H1 (cell line): Measurements from ENCODE around the gene OSCP1. TPM values are rescaled to one million over a fixed set of nuclear protein-coding genes. Genes with fewer than 3 reads are reported as not detected.

Experiments used
- ASH2L ChIP-seq: fragments of 200-600, 300-600 bp; sonication (generic); IDR thresholded peaks from one replicate; pipeline ENCODE4 v1.7.1; 2017; ENCODE audit warnings: low read length
- BRCA1 ChIP-seq: IDR thresholded peaks from 2 replicates; pipeline ENCODE4 v1.6.1; 2012; ENCODE audit warnings: low read depth, low read length, improper control_type of control experiment
- CTBP2 ChIP-seq: IDR thresholded peaks from 2 replicates; pipeline ENCODE4 v1.7.0; 2011; ENCODE audit warnings: borderline replicate concordance, mild to moderate bottlenecking, moderate library complexity, mixed read lengths, low read length; ENCODE audit not compliant: insufficient read depth, insufficient read length
- EP300 ChIP-seq, 2 experiments: IDR thresholded peaks; 1 replicate in 1 of 2; 2 replicates in 1 of 2; pipeline ENCODE4 v1.6.1; 2011 to 2012; ENCODE audit warnings: low read depth in 2 of 2, low read length in 2 of 2, mild to moderate bottlenecking in 2 of 2, borderline replicate concordance in 1 of 2, inconsistent platforms in 1 of 2, moderate library complexity in 1 of 2
- EZH2 ChIP-seq: fragments of 200-600 bp; sonication (generic); IDR thresholded peaks from 2 replicates; pipeline ENCODE4 v1.7.1; 2012; ENCODE audit warnings: low read depth, mild to moderate bottlenecking, moderate library complexity, low read length, inconsistent platforms; ENCODE audit not compliant: severe bottlenecking
- HDAC2 ChIP-seq, 2 experiments: fragments of 300-600 bp in 1 of 2; sonication (generic) in 1 of 2; IDR thresholded peaks; 2 replicates each; pipeline ENCODE4 v1.6.1; 2011 to 2012; ENCODE audit warnings: low read depth in 2 of 2, low read length in 2 of 2, mild to moderate bottlenecking in 2 of 2, moderate library complexity in 2 of 2, borderline replicate concordance in 1 of 2, inconsistent platforms in 1 of 2
- JUND ChIP-seq: IDR thresholded peaks from 2 replicates; pipeline ENCODE4 v1.6.1; 2011; ENCODE audit warnings: mild to moderate bottlenecking, improper control_type of control experiment, low read length
- NANOG ChIP-seq: IDR thresholded peaks from 2 replicates; pipeline ENCODE4 v1.6.1; 2011; ENCODE audit warnings: low read length, low read depth, mild to moderate bottlenecking, inconsistent platforms; ENCODE audit not compliant: insufficient read depth, poor library complexity, severe bottlenecking
- NRF1 ChIP-seq: IDR thresholded peaks from 2 replicates; pipeline ENCODE4 v1.6.1; 2011; ENCODE audit warnings: mild to moderate bottlenecking, low read depth, low read length, improper control_type of control experiment
- POLR2AphosphoS5 ChIP-seq: IDR thresholded peaks from 2 replicates; pipeline ENCODE4 v1.6.1; 2011; ENCODE audit warnings: low read depth, low read length
- RAD21 ChIP-seq, 2 experiments: IDR thresholded peaks in 1 of 2; conservative IDR thresholded peaks in 1 of 2; 2 replicates each; pipeline ENCODE4 v1.6.1; 2011; ENCODE audit warnings: low read depth in 2 of 2, low read length in 2 of 2, improper control_type of control experiment in 1 of 2, inconsistent platforms in 1 of 2, mild to moderate bottlenecking in 1 of 2, moderate library complexity in 1 of 2
- RNF2 ChIP-seq: fragments of 200-900, 300-1000 bp; sonication (generic); IDR thresholded peaks from 2 replicates; pipeline ENCODE4 v1.7.1; 2016; ENCODE audit warnings: borderline replicate concordance, low read depth, mild to moderate bottlenecking, antibody characterized with exemption, low read length; ENCODE audit not compliant: poor library complexity, severe bottlenecking; ENCODE audit errors: missing control alignments
- RXRA ChIP-seq: IDR thresholded peaks from 2 replicates; pipeline ENCODE4 v1.6.1; 2011; ENCODE audit warnings: low read depth, mild to moderate bottlenecking, low read length, moderate library complexity; ENCODE audit not compliant: insufficient read depth
- SP1 ChIP-seq: IDR thresholded peaks from 2 replicates; pipeline ENCODE4 v1.6.1; 2011; ENCODE audit warnings: low read depth, low read length
- SP2 ChIP-seq: IDR thresholded peaks from 2 replicates; pipeline ENCODE4 v1.6.1; 2012; ENCODE audit warnings: mild to moderate bottlenecking, low read length, inconsistent platforms
- TCF12 ChIP-seq: IDR thresholded peaks from 2 replicates; pipeline ENCODE4 v1.6.1; 2011; ENCODE audit warnings: low read depth, mild to moderate bottlenecking, low read length
- USF2 ChIP-seq: IDR thresholded peaks from 2 replicates; pipeline ENCODE4 v1.6.1; 2011; ENCODE audit warnings: low read length, improper control_type of control experiment
- polyA plus RNA-seq, 7 experiments: library from polyadenylated mRNA; depleted of rRNA in 3 of 7; stranded (reverse) in 5 of 7; unstranded in 2 of 7; fragments of >200 nt in 5 of 7; fragments of 200-250 nt in 2 of 7; gene quantifications; 1 replicate in 5 of 7; 2 replicates in 1 of 7; 4 replicates in 1 of 7; pipeline versions ENCODE4 v1.2.1 to v1.2.3, GENCODE V29; 2011 to 2013; ENCODE audit warnings: missing spikeins in 2 of 7, mixed read lengths in 2 of 7
- total RNA-seq: library from RNA; stranded (reverse); fragmentation: NEBNext Ultra II Directional; extraction: Animal tissue kit (Norgen Biotek cat#: 25700); gene quantifications from 2 replicates; pipeline ENCODE4 v1.2.1, GENCODE V29; 2021
- TF ChIP-seq, protein P1 (sequence below): IDR thresholded peaks from 2 replicates; pipeline ENCODE4 v1.6.1; 2012; ENCODE audit warnings: inconsistent platforms

OSCP1 gene
- total and polyA plus RNA-seq, 2 of the 8 experiments (the other 6 are each of a cell fraction or from before 2014, with no cell fraction given) = 1.8 to 3.3 TPM

- no peak for TF ChIP-seq NANOG
- TF ChIP-seq RXRA = no peak
- no peak; a peak in 1 of 4 replicates for TF ChIP-seq RAD21 (IDR thresholded peaks at IDR 0.05 in 1 of 2, conservative IDR thresholded peaks at IDR 0.05 in 1 of 2; ENCODE audit: low read depth in 2 of 2, low read length in 2 of 2)
- peak; percentile 85 for TF ChIP-seq USF2
- TF ChIP-seq, protein P1, sequence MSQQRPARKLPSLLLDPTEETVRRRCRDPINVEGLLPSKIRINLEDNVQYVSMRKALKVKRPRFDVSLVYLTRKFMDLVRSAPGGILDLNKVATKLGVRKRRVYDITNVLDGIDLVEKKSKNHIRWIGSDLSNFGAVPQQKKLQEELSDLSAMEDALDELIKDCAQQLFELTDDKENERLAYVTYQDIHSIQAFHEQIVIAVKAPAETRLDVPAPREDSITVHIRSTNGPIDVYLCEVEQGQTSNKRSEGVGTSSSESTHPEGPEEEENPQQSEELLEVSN = no peak; the same call in 1 of the 2 replicates
- peak; percentile 70; the same call in 1 of the 2 replicates for TF ChIP-seq SP1
- TF ChIP-seq BRCA1 = no peak
- peak; percentile 78 for TF ChIP-seq ASH2L
- TF ChIP-seq NRF1 = no peak
- no peak for TF ChIP-seq SP2
- TF ChIP-seq RNF2 = no peak
- TF ChIP-seq POLR2AphosphoS5 = peak; percentile 68
- TF ChIP-seq JUND = peak; percentile 34; the same call in 1 of the 2 replicates
- TF ChIP-seq CTBP2 = no peak
- TF ChIP-seq TCF12 = no peak
- TF ChIP-seq EP300 (IDR thresholded peaks at IDR 0.05; ENCODE audit: borderline replicate concordance in 1 of 2, low read depth in 2 of 2, low read length in 2 of 2) = 0 out of 3 replicates have a peak, but pooled peaks of 1 of the 2 experiments have one; percentile 53
- no peak for TF ChIP-seq EZH2
- TF ChIP-seq HDAC2 (IDR thresholded peaks at IDR 0.05; ENCODE audit: borderline replicate concordance in 1 of 2, low read depth in 2 of 2, low read length in 2 of 2) = no peak; a peak in 1 of 4 replicates
These were observed 49.2 kb downstream of the OSCP1 start (continued) for GRCh38 chr1:36400825-36401601.
